Tibial artery (tissue), 4 donors: ENCODE data around the gene B4GALNT4.

Experiments
- DNase-seq, 2 donors: peaks; one replicate each; pipeline ENCODE4 v3.0.0-alpha.2; 2019
- H3K27ac ChIP-seq, 2 donors: fragments of 200-600 bp; sonication (generic) in 1 of 2; 1 replicate in 1 of 2; 2 replicates in 1 of 2; pipeline ENCODE4 v1.5.1; 2018 to 2019; ENCODE audit warnings: mild to moderate bottlenecking in 1 of 2
- H3K27me3 ChIP-seq, 2 donors: fragments of 200-600 bp; sonication (generic) in 1 of 2; one replicate each; pipeline versions ENCODE4 v1.5.1 to v1.6.0; 2016 to 2019
- H3K36me3 ChIP-seq, 3 donors: fragments of 200-600 bp; sonication (generic) in 2 of 3; one replicate each; pipeline ENCODE4 v1.5.1; 2016 to 2019; ENCODE audit warnings: mild to moderate bottlenecking in 2 of 3
- H3K4me1 ChIP-seq, 4 donors: fragments of 200-600 bp; sonication (generic) in 2 of 4; 1 replicate in 3 of 4; 2 replicates in 1 of 4; pipeline ENCODE4 v1.5.1; 2016 to 2019
- H3K4me3 ChIP-seq, 2 donors: fragments of 200-600 bp; sonication (generic) in 1 of 2; 1 replicate in 1 of 2; 2 replicates in 1 of 2; pipeline ENCODE4 v1.5.1; 2018 to 2019; ENCODE audit warnings: mild to moderate bottlenecking in 2 of 2
- H3K9me3 ChIP-seq, 3 donors: fragments of 200-600 bp; sonication (generic) in 1 of 3; one replicate each; pipeline ENCODE4 v1.5.1; 2016 to 2019
- intact Hi-C: fragments of 100-400 bp; cut with DNase I; formaldehyde crosslinking; loops from one replicate; pipeline ENCODE4 v1.15.0; 2023; ENCODE audit warnings: low total_unique reads
- TF ChIP-seq, protein P1 (sequence below), 2 experiments: fragments of 200-600 bp in 1 of 2; fragments of 450-650 bp in 1 of 2; IDR thresholded peaks; one replicate each; pipeline ENCODE4 v1.5.1; 2017 to 2019; ENCODE audit warnings: antibody characterized with exemption in 2 of 2, mild to moderate bottlenecking in 1 of 2, moderate library complexity in 1 of 2

Gene B4GALNT4

DNA sequence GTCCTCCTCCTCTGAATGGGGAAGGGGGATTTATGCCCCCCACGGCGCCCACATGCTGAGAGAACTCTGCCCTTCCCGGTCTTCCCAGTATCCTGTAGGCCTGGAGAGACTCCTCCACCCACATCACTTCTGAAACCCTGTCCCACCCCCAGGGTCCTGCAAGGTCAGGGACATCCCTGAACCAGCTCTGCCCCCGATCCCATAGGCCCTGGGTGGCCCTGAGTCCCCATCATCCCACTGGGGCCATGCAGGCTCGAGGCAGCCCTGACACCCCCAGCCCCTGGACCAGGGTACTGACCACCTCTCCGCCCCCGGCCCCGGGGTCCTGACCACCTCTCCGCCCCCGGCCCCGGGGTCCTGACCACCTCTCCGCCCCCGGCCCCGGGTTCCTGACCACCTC, 11.7 kb downstream of the B4GALNT4 start:
- no peak overlapping the region for H3K4me3 ChIP-seq
- TF ChIP-seq, protein P1, sequence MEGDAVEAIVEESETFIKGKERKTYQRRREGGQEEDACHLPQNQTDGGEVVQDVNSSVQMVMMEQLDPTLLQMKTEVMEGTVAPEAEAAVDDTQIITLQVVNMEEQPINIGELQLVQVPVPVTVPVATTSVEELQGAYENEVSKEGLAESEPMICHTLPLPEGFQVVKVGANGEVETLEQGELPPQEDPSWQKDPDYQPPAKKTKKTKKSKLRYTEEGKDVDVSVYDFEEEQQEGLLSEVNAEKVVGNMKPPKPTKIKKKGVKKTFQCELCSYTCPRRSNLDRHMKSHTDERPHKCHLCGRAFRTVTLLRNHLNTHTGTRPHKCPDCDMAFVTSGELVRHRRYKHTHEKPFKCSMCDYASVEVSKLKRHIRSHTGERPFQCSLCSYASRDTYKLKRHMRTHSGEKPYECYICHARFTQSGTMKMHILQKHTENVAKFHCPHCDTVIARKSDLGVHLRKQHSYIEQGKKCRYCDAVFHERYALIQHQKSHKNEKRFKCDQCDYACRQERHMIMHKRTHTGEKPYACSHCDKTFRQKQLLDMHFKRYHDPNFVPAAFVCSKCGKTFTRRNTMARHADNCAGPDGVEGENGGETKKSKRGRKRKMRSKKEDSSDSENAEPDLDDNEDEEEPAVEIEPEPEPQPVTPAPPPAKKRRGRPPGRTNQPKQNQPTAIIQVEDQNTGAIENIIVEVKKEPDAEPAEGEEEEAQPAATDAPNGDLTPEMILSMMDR (IDR thresholded peaks at IDR 0.05), result no peak
- intact Hi-C loops, result no loop called here
- no peaks in the 10 kb centered on the region for H3K36me3 ChIP-seq
- peaks cover 0 to 55% of the 10 kb centered on the region in 2 donors for H3K27me3 ChIP-seq
- peaks cover 0 to 2% (median 2%) of the 10 kb centered on the region in 3 donors for H3K9me3 ChIP-seq
- no peak overlapping the region for H3K27ac ChIP-seq
- DNase-seq, result no peak
- H3K4me1 ChIP-seq, result no peaks in the 10 kb centered on the region

DNA sequence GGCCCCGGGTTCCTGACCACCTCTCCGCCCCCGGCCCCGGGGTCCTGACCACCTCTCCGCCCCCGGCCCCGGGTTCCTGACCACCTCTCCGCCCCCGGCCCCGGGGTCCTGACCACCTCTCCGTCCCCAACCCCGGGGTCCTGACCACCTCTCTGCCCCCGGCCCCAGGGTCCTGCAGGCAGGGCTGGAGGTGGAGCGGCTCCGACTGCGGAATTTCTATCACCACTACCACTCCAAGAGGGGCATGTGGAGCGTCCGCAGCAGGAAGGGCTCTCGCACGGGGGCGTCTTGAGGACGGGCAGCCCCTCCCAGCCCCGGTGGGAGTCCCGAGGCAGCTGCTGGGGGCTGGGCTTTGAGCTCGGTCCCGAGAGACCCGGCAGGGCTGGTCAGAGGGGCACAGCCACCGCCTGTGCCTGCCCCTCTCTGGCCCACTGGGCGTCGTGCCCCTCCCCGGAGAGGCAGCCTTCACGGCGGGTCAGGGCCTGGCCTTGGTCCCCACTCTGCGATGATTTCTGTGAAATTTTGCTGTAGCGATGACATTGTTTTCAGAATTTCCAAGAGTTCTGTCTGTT, 12.3 kb downstream of the B4GALNT4 start:
- peaks cover 0 to 50% of the 10 kb centered on the region in 2 donors for H3K27me3 ChIP-seq
- peaks cover 0 to 8% (median 8%) of the 10 kb centered on the region in 3 donors for H3K9me3 ChIP-seq
- intact Hi-C loops, result no loop called here
- no peak overlapping the region for H3K4me3 ChIP-seq
- no peaks in the 10 kb centered on the region for H3K36me3 ChIP-seq
- no peak overlapping the region for H3K27ac ChIP-seq
- no peak for DNase-seq
- TF ChIP-seq, protein P1 (IDR thresholded peaks at IDR 0.05), result no peak
- no peaks in the 10 kb centered on the region for H3K4me1 ChIP-seq

DNA sequence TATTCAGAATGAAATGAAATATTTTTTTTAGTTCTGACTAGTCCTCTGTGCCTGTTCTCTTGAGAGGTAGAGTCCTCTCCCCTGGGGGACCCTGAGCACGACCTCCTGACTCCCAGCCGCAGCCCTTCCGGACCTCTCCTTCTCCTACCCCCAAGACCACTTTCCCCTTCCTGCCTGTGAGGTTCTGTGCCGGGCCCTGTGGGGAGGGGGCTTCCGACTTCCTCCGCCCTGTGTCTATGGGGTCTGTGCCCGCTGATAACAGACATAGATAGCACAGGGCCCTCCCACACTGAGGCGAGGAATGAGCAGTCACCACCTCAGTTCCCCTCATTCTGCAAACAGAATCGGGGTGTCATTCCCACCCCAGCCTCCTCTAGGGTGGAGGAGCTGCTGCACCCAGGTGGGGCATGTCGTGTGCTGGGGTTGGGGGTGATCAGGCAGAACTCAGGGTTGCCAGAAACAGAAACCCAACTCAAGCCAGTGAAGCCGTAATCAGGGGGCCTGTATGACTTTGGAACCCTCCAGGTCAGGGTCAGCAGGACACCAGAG, 12.9 kb downstream of the B4GALNT4 start:
- intact Hi-C loops, result no loop called here
- no peak for DNase-seq
- Histone ChIP-seq H3K4me1 (no peaks in the 10 kb centered on the region), H3K36me3 (no peaks in the 10 kb centered on the region), H3K4me3 (no peak overlapping the region), H3K9me3 (peaks cover 0 to 12% (median 11%) of the 10 kb centered on the region in 3 donors), H3K27ac (no peak overlapping the region), H3K27me3 (peaks cover 0 to 45% of the 10 kb centered on the region in 2 donors)
- TF ChIP-seq, protein P1 (IDR thresholded peaks at IDR 0.05), result no peak

DNA sequence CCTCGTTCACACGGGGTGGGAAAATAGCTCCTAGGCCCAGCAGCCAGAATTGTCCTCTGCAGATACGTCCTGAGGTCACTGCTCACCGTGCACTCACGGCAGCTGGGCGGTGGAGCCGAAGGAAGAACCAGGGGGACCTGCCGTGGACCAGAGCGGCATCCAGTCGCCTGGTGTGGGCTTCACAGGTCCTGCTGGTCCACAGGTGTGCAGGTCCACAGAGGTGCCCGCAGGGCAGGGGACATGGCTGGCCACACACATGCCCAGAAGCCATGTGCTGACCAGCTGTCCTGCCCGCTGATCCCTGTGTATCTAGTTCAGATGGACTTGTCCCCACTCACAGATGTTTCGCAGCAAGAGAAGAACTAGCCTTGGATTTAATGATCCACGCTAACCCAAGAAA, 14.1 kb downstream of the B4GALNT4 start:
- H3K4me1 ChIP-seq, result no peaks in the 10 kb centered on the region
- DNase-seq, result no peak
- no peak overlapping the region for H3K27ac ChIP-seq
- TF ChIP-seq, protein P1 (IDR thresholded peaks at IDR 0.05), result no peak
- peaks cover 0 to 12% (median 11%) of the 10 kb centered on the region in 3 donors for H3K9me3 ChIP-seq
- peaks cover 0 to 38% of the 10 kb centered on the region in 2 donors for H3K27me3 ChIP-seq
- intact Hi-C loops, result no loop called here
- no peaks in the 10 kb centered on the region for H3K36me3 ChIP-seq
- no peak overlapping the region for H3K4me3 ChIP-seq

DNA sequence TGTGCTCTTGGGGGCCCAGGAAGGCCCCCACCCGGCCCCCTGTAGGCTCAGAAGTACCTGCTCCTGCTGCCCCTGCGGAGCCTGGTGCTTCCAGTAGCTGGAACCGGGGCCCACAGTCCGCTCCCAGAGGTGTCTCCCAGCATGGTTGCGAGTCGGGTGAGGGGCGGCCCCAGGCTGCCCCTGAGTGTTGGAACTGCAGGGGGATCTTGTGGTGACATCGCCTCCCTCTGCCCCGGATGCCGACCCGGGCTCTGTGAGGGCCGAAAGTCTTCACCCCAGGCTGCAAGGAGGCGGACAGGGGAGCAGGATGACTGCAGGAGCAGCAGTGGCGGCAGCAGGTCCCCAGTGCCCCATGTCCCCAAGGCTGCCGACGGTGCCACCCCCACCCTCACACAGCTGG, 15.2 kb downstream of the B4GALNT4 start:
- Histone ChIP-seq H3K27ac (no peak overlapping the region), H3K4me3 (no peak overlapping the region), H3K4me1 (no peaks in the 10 kb centered on the region), H3K9me3 (peaks cover 0 to 12% (median 11%) of the 10 kb centered on the region in 3 donors), H3K27me3 (peaks cover 0 to 28% of the 10 kb centered on the region in 2 donors), H3K36me3 (no peaks in the 10 kb centered on the region)
- intact Hi-C loops, result no loop called here
- DNase-seq, result no peak
- TF ChIP-seq, protein P1 (IDR thresholded peaks at IDR 0.05), result no peak
